ENCODE results near the gene DNAJC10. TPM values are rescaled to one million over a fixed set of nuclear protein-coding genes. Genes with fewer than 3 reads are reported as not detected.
"Not testable (repeated sequence)": the region's sequence is repeated elsewhere in the genome, so short reads cannot be mapped to it uniquely, and the experiment has no call there.

The DNAJC10 gene, protein sequence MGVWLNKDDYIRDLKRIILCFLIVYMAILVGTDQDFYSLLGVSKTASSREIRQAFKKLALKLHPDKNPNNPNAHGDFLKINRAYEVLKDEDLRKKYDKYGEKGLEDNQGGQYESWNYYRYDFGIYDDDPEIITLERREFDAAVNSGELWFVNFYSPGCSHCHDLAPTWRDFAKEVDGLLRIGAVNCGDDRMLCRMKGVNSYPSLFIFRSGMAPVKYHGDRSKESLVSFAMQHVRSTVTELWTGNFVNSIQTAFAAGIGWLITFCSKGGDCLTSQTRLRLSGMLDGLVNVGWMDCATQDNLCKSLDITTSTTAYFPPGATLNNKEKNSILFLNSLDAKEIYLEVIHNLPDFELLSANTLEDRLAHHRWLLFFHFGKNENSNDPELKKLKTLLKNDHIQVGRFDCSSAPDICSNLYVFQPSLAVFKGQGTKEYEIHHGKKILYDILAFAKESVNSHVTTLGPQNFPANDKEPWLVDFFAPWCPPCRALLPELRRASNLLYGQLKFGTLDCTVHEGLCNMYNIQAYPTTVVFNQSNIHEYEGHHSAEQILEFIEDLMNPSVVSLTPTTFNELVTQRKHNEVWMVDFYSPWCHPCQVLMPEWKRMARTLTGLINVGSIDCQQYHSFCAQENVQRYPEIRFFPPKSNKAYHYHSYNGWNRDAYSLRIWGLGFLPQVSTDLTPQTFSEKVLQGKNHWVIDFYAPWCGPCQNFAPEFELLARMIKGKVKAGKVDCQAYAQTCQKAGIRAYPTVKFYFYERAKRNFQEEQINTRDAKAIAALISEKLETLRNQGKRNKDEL
- 108 TPM for total RNA-seq

DNA sequence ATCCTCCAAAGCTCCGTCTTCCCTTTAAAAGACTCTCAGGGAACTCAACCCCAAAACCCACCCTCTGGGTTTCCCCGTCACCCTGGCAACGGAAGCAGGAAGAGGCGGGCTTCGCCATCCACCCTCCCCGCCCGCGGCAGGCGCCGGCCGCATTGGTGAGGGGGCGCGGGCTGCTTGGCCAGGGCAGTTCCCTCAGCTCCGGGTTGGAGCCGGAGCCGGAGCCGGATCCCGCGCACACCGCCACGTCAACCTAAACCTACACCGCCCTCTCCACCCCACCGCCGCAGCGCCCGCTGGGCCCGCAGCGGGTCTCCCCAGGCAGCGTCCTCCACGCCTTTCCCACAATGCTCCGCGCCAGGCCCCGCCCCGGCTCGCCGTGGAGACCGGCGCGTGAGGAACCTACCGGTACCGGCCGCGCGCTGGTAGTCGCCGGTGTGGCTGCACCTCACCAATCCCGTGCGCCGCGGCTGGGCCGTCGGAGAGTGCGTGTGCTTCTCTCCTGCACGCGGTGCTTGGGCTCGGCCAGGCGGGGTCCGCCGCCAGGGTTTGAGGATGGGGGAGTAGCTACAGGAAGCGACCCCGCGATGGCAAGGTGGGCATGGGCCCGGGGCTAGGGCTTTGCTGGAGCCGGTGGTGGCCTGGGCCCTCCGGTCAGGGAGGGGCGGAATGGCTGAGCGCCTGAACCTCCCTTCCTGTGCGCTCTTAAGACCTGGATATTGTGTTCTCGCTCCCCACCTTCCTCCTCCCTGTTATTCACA is at the start of gene DNAJC10:
Gene DNAJC10, plus strand, starts transcription at position 366 of the 758 bp plus-strand sequence. CDS start 1,830 bp downstream, outside the sequence.
- intact Hi-C loops (cut with DNase I), result no loop called here
- peak; percentile 96 for ATAC-seq

GRCh38 chr2:182666674-182667314 is 49.3 kb upstream of the DNAJC10 start:
- DNase-seq (ENCODE audit: low spot score) (no peak), ATAC-seq (no peak)
- intact Hi-C loops (cut with DNase I), result no loop called here

More for the DNA sequence above, at the start of gene DNAJC10:
- peak; percentile 92 for DNase-seq (ENCODE audit: low spot score)

DNA sequence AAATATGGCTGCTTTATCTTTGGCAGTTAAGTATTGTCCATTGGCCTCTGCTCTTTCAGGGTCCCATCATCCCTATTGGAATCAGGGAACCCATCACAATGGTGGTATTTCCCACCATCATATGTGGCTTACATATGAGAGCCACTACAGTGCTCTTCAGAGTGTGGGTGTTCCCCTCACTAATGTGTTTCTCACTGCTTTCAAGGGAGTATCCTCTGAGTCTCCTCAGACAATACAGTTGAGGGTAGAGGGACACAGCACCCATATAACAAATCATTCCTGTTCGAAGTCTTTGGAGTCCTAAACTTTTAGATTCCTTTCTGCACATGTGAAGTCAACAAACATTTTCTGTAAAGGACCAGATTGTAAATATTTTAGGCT is 48.8 kb upstream of the DNAJC10 start:
- intact Hi-C loops (cut with DNase I), result no loop called here
- ATAC-seq (no peak), DNase-seq (ENCODE audit: low spot score) (no peak)

- intact Hi-C loops (cut with DNase I), result no loop called here
- peak; percentile 67 for ATAC-seq
- no peak for DNase-seq (ENCODE audit: low spot score)
Observed at GRCh38 chr2:182668671-182669070, 47.4 kb upstream of the DNAJC10 start.

DNA sequence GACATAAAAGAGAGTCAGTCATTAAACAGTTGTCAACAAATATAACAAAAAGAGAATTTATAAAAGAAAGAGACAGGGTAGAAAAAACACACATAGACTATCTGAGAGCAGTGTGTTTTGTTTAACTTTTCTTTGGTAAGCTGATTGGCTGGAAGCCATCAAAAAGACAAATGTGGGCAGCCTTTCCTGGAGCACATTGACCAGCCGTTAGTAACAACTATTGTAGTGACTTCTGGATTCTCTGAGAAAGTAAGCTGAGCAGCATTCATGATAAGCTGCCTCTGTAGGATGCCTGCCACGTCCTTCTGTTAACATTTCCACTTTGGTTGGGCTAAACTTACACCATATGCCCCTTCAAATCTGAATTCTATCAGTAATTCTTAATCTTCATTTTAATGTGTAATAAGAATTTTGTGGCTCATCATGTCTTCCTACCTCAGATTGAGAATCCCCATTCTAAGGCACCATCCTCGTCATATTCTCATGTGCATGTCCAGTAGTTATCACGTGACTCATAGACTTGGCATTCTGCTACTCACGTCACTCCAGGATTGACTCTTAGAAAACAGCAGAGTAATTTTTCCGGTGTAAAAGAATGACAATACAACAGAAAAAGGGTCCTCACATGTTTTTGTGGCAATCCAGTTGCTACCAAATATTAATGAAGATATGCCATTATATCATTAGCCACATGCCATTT is 43.4 kb upstream of the DNAJC10 start:
- intact Hi-C loops (cut with DNase I), result no loop called here
- DNase-seq (ENCODE audit: low spot score), result no peak
- no peak for ATAC-seq

DNA sequence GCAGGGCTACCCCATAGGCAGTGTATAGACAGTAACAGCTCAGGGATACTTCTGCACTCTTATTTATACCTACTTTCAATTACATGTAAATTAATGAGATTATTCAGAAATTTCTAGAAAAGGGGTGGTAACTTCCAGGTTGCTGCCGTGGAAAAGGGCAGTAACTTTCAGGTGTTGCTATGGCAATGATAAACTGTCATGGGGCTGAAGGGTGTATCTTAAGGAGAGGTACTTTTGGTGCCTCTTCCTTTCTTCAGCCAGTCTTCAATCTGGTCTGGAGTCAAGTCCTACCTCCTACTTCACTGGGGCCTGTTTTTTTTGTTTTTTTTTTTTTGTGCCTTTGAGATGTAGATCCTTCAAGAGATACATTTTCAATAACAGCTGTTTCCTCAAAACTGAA is 35.2 kb upstream of the DNAJC10 start:
- ATAC-seq (no peak), DNase-seq (ENCODE audit: low spot score) (no peak)
- intact Hi-C loops (cut with DNase I), result no loop called here

- DNase-seq (ENCODE audit: low spot score) (no peak), ATAC-seq (no peak)
- intact Hi-C loops (cut with DNase I), result no loop called here
Observed at GRCh38 chr2:182682210-182682609, 33.8 kb upstream of the DNAJC10 start.

DNA sequence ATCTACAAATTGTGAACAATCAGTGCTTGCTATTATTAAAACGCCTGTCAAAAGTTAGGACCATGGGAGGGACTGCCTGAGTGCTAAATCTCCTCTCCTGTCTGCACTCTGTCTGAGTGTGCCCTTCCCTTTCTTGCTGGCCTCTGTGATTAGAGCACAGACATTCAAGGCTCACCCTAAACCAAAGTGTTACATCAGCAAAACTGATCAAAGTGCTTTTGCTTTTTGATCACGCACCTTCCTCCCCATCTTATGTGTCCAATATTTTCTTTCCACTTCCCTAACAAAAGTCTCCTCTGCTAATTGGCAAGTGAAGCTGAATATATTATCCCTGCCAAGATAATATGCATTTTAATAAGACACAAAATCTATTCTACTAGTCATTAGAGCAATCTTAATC is 30.5 kb upstream of the DNAJC10 start:
- no peak for ATAC-seq
- intact Hi-C loops (cut with DNase I), result no loop called here
- no peak for DNase-seq (ENCODE audit: low spot score)

DNA sequence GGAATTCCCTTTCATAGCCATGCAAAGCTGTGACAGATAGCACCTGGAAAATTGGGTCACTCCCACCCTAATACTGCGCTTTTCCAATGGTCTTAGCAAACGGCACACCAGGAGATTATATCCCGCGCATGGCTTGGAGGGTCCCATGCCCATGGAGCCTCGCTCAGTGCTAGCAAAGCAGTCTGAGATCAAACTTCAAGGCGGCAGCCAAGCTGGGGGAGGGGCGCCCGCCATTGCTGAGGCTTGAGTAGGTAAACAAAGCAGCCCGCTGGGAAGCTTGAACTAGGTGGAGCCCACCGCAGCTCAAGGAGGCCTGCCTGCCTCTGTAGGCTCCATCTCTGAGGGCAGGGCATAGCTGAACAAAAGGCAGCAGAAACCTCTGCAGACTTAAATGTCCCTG is 29.3 kb upstream of the DNAJC10 start:
- DNase-seq (ENCODE audit: low spot score); intact Hi-C loops (cut with DNase I); ATAC-seq: not testable (repeated sequence)

- intact Hi-C loops (cut with DNase I), result no loop called here
- no peak for ATAC-seq
Observed at GRCh38 chr2:182694189-182694588, 21.9 kb upstream of the DNAJC10 start.

GRCh38 chr2:182695776-182696175 is 20.3 kb upstream of the DNAJC10 start:
- DNase-seq (ENCODE audit: low spot score), result no peak
- ATAC-seq, result no peak
- intact Hi-C loops (cut with DNase I), result no loop called here

More at GRCh38 chr2:182694189-182694588, 21.9 kb upstream of the DNAJC10 start:
- DNase-seq (ENCODE audit: low spot score), result no peak

DNA sequence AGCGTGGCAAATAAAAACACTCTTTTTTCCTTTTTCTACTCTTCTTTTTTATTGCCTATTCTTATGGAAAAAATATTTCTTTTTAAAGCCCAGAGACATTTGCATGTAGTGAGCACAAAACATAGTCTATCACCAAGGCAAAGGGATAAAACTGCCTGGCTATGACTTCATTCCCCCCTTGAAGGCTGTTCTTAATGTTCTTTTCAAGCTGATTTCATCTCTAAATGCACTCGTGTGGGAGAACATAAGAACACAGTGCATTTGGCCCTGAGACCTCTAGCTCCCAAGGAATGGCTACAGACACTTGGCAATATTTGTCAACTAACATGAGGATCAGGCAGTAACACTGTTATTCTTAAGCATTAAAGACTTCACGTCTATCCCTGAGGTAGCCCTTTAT is 17.4 kb upstream of the DNAJC10 start:
- DNase-seq (ENCODE audit: low spot score) (no peak), ATAC-seq (no peak)
- intact Hi-C loops (cut with DNase I), result no loop called here

GRCh38 chr2:182705761-182706160 is 10.3 kb upstream of the DNAJC10 start:
- no peak for DNase-seq (ENCODE audit: low spot score)
- no peak for ATAC-seq
- intact Hi-C loops (cut with DNase I), result no loop called here

DNA sequence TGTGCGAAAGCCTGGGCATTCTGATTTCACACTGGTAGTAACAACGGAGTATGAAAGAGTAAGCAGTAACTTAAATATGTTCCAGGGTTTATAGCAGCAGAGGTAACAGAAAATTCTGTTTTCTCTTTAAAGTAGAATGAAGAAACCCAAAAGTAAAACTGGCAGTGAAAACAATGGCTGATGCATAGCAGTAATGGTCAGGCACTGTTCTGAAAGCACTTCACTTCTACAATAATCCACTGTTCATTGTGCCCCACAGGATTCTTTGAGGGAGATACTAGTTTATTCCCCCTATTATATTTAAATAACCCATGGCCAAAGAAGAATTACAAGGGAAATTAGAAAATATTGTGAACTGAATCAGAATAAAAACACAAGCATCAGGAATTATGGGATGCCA is 9.3 kb upstream of the DNAJC10 start:
- ATAC-seq, result no peak

DNA sequence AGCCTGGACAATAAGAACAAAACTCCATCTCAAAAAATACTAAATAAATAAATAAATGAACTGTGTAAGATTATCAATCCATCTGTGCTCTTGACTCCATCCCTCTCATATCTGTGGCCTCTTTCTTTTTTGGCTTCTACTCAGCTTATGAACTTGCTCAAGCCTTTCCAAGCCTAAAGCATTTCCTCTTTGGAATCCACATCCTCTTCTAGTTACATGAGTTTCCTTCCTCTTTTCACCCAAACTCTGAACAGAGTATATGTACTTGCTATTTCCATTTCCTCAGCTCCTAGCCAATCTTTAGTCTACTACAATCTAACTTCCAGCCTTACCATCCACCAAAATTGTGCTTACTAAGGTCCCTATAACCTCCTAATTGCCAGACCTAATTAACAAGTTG is 2.5 kb upstream of the DNAJC10 start:
- intact Hi-C loops (cut with DNase I), result no loop called here
- DNase-seq (ENCODE audit: low spot score) (no peak), ATAC-seq (no peak)

More for the DNA sequence above, 9.3 kb upstream of the DNAJC10 start:
- DNase-seq (ENCODE audit: low spot score), result no peak
- intact Hi-C loops (cut with DNase I), result no loop called here

DNA sequence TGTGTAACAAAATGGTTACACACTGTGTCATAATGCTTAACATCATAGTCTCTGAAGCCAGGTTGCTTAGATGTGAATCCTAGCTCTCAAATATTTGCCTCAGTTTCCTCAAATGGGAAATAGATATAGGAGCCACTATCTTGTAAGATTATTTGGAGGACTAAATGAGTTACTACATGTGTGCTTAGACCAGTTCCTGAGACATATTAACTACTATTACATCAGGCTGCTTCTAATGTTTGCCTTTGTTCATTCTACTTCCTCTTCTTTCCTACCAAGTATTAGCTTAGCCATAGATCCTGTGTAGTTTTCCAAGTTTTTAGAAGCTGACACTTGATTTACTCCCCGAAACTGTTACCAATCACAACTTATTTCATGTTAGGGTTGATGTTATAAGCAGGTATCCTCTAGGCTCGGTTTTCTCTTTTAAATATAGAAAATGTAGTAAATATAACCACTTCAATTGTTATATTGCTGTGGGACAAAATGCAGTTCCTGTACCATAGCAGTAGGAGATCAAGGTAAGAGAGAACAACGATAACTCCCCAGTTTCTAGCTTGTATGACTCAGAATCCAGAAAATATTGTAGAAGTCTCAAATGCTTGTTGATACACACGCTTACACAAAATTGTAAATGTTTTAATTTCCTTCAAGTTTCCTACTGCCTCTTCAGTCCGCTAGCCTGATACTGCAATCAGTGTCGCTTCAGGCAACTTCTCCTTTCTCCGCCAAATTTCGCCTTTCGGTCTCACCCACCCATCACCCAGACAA is 751 bp upstream of the DNAJC10 start:
- DNase-seq (ENCODE audit: low spot score) (no peak), ATAC-seq (peak; percentile 33)
- intact Hi-C loops (cut with DNase I), result no loop called here

DNA sequence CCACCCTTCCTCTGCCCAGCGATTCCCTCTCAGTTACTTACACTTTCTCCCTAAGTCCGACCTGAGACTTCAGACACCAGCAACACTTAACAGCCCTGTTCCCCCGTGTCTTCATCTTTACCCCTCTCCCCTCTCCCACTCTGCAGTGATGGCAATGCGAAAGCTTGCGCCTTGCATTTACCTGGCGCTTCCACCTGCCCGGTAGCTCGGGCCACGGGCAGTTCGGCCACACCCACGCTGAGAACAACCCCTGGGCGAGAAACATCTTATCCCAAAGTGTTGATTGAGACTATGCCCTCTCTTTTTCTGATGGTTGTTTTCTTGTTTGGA is 558 bp downstream of the DNAJC10 start:
- intact Hi-C loops (cut with DNase I), result no loop called here
- DNase-seq (ENCODE audit: low spot score), result no peak
- ATAC-seq, result no peak

DNA sequence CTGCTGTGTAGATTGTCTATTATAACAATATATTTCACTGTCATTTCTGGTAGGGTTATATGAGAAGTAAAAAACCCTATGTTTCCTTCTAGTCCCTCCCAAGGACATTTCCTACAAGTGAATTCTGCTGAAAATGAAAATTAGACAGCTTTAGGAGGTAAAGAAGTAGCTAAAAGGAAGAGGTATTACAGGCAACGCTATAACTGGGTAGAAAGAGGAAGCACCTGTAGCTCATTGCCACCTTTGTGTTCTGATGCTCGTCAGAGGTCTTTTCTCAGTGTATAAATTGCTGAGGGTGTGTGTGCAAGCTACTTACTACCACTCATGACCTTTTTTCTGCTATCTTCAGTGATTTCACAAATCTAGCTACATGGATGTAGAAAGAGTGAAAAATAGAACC is 1.4 kb downstream of the DNAJC10 start:
- intact Hi-C loops (cut with DNase I), result no loop called here
- no peak for DNase-seq (ENCODE audit: low spot score)
- no peak for ATAC-seq
